ENCODE measurements around the gene SIPA1L3.

SIPA1L3 gene

DNA sequence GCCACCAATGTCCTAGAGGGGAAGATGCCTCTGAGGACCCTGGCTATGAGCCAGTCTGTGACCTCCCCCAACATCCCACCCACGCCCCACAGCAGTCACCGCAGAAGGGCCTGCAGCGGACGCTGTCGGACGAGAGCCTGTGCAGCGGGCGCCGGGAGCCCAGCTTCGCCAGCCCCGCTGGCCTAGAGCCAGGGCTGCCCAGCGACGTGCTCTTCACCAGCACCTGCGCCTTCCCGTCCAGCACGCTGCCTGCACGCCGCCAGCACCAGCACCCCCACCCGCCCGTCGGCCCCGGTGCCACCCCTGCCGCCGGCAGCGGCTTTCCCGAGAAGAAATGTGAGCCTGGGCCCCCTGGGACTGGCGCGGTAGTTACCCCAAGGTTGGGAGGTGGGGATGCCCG lies 286.4 kb downstream of the SIPA1L3 start:
- no peak for ATAC-seq
- TF ChIP-seq OSR1 (CRISPR knock-in tag; IDR thresholded peaks at IDR 0.05) (no peak), SNAI2 (CRISPR knock-in tag; IDR thresholded peaks at IDR 0.05) (no peak), CSDC2 (CRISPR knock-in tag; IDR thresholded peaks at IDR 0.05) (no peak), ARNTL (CRISPR knock-in tag; IDR thresholded peaks at IDR 0.05; ENCODE audit: borderline replicate concordance, low read depth) (no peak), ISL1 (CRISPR knock-in tag; IDR thresholded peaks at IDR 0.05) (no peak)
- TF ChIP-seq, protein P1, sequence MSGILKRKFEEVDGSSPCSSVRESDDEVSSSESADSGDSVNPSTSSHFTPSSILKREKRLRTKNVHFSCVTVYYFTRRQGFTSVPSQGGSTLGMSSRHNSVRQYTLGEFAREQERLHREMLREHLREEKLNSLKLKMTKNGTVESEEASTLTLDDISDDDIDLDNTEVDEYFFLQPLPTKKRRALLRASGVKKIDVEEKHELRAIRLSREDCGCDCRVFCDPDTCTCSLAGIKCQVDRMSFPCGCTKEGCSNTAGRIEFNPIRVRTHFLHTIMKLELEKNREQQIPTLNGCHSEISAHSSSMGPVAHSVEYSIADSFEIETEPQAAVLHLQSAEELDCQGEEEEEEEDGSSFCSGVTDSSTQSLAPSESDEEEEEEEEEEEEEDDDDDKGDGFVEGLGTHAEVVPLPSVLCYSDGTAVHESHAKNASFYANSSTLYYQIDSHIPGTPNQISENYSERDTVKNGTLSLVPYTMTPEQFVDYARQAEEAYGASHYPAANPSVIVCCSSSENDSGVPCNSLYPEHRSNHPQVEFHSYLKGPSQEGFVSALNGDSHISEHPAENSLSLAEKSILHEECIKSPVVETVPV (CRISPR knock-in tag; IDR thresholded peaks at IDR 0.05), result no peak

DNA sequence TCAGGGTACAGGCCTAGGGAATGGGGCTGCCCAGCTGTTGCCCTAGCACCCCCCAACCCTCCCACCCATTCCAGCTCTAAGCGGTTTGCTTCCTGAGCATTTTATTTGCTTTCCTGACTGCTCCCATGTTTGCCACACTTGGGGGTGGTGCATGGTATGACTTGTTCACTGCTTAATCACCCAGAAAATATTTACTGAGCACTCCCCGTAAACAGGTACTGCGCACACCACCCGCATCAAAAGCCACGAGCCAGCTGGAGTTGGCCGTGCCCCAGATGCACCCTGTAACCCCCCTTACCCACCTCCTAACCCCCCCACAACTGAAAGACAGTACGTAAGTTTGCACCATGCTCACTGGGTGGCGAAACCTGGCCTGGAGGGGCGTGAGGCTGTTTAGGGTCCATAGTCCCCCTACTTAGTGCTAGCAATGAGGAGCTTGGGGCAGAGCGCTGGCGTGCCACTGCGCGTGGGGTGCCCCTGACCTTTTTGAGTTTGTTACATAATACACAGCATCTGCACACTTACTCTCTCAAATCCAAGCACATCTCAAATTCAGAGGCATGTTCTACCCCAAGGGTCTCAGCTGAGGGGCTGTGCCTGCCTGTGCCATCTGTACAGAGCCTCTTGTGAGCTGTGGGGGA lies 287.2 kb downstream of the SIPA1L3 start:
- TF ChIP-seq ZNF565 (CRISPR knock-in tag; conservative IDR thresholded peaks at IDR 0.05; ENCODE audit: low read depth) (no peak), ZFP3 (CRISPR knock-in tag; IDR thresholded peaks at IDR 0.05) (no peak), ZC3H10 (CRISPR knock-in tag; IDR thresholded peaks at IDR 0.05) (no peak), BACH2 (CRISPR knock-in tag; IDR thresholded peaks at IDR 0.05; ENCODE audit: borderline replicate concordance) (no peak), GLIS3 (CRISPR knock-in tag; IDR thresholded peaks at IDR 0.05) (no peak), RARB (CRISPR knock-in tag; IDR thresholded peaks at IDR 0.05) (no peak), OSR1 (CRISPR knock-in tag; IDR thresholded peaks at IDR 0.05) (no peak), ESRRG (CRISPR knock-in tag; IDR thresholded peaks at IDR 0.05) (no peak), TOX (CRISPR knock-in tag; IDR thresholded peaks at IDR 0.05; ENCODE audit: borderline replicate concordance) (no peak), ISL1 (CRISPR knock-in tag; IDR thresholded peaks at IDR 0.05) (no peak), PPARA (CRISPR knock-in tag; IDR thresholded peaks at IDR 0.05; ENCODE audit: borderline replicate concordance) (no peak)
- ATAC-seq, result no peak

- no peak for ATAC-seq
- TF ChIP-seq, protein P1 (CRISPR knock-in tag; IDR thresholded peaks at IDR 0.05), result no peak
- no peak for TF ChIP-seq GLIS3 (CRISPR knock-in tag; IDR thresholded peaks at IDR 0.05)
- TF ChIP-seq ZNF565 (CRISPR knock-in tag; conservative IDR thresholded peaks at IDR 0.05; ENCODE audit: low read depth), result no peak
- TF ChIP-seq ZFP3 (CRISPR knock-in tag; IDR thresholded peaks at IDR 0.05), result no peak
- TF ChIP-seq ZNF70 (CRISPR knock-in tag; IDR thresholded peaks at IDR 0.05), result no peak
- TF ChIP-seq PPARA (CRISPR knock-in tag; IDR thresholded peaks at IDR 0.05; ENCODE audit: borderline replicate concordance), result no peak
- no peak for TF ChIP-seq TOX (CRISPR knock-in tag; IDR thresholded peaks at IDR 0.05; ENCODE audit: borderline replicate concordance)
- TF ChIP-seq, protein P2, sequence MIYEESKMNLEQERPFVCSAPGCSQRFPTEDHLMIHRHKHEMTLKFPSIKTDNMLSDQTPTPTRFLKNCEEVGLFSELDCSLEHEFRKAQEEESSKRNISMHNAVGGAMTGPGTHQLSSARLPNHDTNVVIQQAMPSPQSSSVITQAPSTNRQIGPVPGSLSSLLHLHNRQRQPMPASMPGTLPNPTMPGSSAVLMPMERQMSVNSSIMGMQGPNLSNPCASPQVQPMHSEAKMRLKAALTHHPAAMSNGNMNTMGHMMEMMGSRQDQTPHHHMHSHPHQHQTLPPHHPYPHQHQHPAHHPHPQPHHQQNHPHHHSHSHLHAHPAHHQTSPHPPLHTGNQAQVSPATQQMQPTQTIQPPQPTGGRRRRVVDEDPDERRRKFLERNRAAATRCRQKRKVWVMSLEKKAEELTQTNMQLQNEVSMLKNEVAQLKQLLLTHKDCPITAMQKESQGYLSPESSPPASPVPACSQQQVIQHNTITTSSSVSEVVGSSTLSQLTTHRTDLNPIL (CRISPR knock-in tag; IDR thresholded peaks at IDR 0.05; ENCODE audit: low read depth), result no peak
- no peak for TF ChIP-seq ZNF8 (CRISPR knock-in tag; IDR thresholded peaks at IDR 0.05)
- TF ChIP-seq ARNTL (CRISPR knock-in tag; IDR thresholded peaks at IDR 0.05; ENCODE audit: borderline replicate concordance, low read depth), result no peak
- TF ChIP-seq TCF4 (CRISPR knock-in tag; IDR thresholded peaks at IDR 0.05; ENCODE audit: borderline replicate concordance), result no peak
- TF ChIP-seq ZFP30 (CRISPR knock-in tag; IDR thresholded peaks at IDR 0.05), result no peak
- TF ChIP-seq, protein P3, sequence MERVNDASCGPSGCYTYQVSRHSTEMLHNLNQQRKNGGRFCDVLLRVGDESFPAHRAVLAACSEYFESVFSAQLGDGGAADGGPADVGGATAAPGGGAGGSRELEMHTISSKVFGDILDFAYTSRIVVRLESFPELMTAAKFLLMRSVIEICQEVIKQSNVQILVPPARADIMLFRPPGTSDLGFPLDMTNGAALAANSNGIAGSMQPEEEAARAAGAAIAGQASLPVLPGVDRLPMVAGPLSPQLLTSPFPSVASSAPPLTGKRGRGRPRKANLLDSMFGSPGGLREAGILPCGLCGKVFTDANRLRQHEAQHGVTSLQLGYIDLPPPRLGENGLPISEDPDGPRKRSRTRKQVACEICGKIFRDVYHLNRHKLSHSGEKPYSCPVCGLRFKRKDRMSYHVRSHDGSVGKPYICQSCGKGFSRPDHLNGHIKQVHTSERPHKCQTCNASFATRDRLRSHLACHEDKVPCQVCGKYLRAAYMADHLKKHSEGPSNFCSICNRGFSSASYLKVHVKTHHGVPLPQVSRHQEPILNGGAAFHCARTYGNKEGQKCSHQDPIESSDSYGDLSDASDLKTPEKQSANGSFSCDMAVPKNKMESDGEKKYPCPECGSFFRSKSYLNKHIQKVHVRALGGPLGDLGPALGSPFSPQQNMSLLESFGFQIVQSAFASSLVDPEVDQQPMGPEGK (CRISPR knock-in tag; IDR thresholded peaks at IDR 0.05; ENCODE audit: borderline replicate concordance), result no peak
Measured at GRCh38 chr19:38195237-38195636, 288.2 kb downstream of the SIPA1L3 start.

- no peak for ATAC-seq
- TF ChIP-seq, protein P1 (CRISPR knock-in tag; IDR thresholded peaks at IDR 0.05), result no peak
- no peak for TF ChIP-seq TOX (CRISPR knock-in tag; IDR thresholded peaks at IDR 0.05; ENCODE audit: borderline replicate concordance)
- no peak for TF ChIP-seq GLIS3 (CRISPR knock-in tag; IDR thresholded peaks at IDR 0.05)
- TF ChIP-seq, protein P2 (CRISPR knock-in tag; IDR thresholded peaks at IDR 0.05; ENCODE audit: low read depth), result no peak
- TF ChIP-seq ARNTL (CRISPR knock-in tag; IDR thresholded peaks at IDR 0.05; ENCODE audit: borderline replicate concordance, low read depth), result no peak
- TF ChIP-seq TCF4 (CRISPR knock-in tag; IDR thresholded peaks at IDR 0.05; ENCODE audit: borderline replicate concordance), result no peak
- TF ChIP-seq, protein P3 (CRISPR knock-in tag; IDR thresholded peaks at IDR 0.05; ENCODE audit: borderline replicate concordance), result no peak
Measured at GRCh38 chr19:38196245-38196837, 289.3 kb downstream of the SIPA1L3 start.
